GM23248 (cell line): ENCODE data around the gene DUSP5.

Experiments
- EZH2 ChIP-seq: fragments of 200-600 bp; sonication (generic); IDR thresholded peaks from 2 replicates; pipeline ENCODE4 v1.6.1; 2018; ENCODE audit warnings: antibody characterized with exemption, mild to moderate bottlenecking; ENCODE audit not compliant: insufficient read depth, poor library complexity, severe bottlenecking
- EZH2phosphoT487 ChIP-seq: fragments of 200-600 bp; sonication (generic); IDR thresholded peaks from 2 replicates; pipeline ENCODE4 v1.6.1; 2018; ENCODE audit warnings: antibody characterized with exemption, moderate library complexity, mild to moderate bottlenecking, low read depth; ENCODE audit not compliant: insufficient read depth

GRCh38 chr10:110533149-110533548 lies 35.4 kb downstream of the DUSP5 start:
- no peak for TF ChIP-seq EZH2
- TF ChIP-seq EZH2phosphoT487: no peak
